SK-N-MC (cell line): ENCODE results near the gene KLRD1.

Experiments used
- EZH2 ChIP-seq: fragments of 200-600 bp; sonication (generic); IDR thresholded peaks from one replicate; pipeline ENCODE4 v1.6.1; 2017; ENCODE audit warnings: antibody characterized with exemption
- POLR2AphosphoS5 ChIP-seq: IDR thresholded peaks from 2 replicates; pipeline ENCODE4 v1.6.1; 2012; ENCODE audit warnings: mild to moderate bottlenecking, low read depth, low read length, borderline replicate concordance

GRCh38 chr12:10260927-10261326 is 46.7 kb upstream of the KLRD1 start:
- TF ChIP-seq EZH2 (no peak), POLR2AphosphoS5 (no peak)
